ENCODE measurements around the gene RNH1.
A peak's percentile ranks its signal among the peaks of the same experiment; 100 is the strongest.

Gene RNH1

GRCh38 chr11:497565-498296, 9.3 kb downstream of the RNH1 start:
- peak; percentile 47 for DNase-seq

GRCh38 chr11:496834-497564, 10.0 kb downstream of the RNH1 start:
- peak; percentile 65 for DNase-seq

GRCh38 chr11:495537-495931, 11.5 kb downstream of the RNH1 start:
- no peak for DNase-seq

- peak; percentile 41 for DNase-seq
These were observed 12.1 kb downstream of the RNH1 start for GRCh38 chr11:494761-495536.

- peak; percentile 60 for DNase-seq
These were observed 14.4 kb downstream of the RNH1 start for GRCh38 chr11:492427-493226.

- no peak for DNase-seq
These were observed 15.7 kb downstream of the RNH1 start for GRCh38 chr11:491358-491757.

GRCh38 chr11:490930-491260, 16.1 kb downstream of the RNH1 start:
- no peak for DNase-seq

- DNase-seq: no peak
These were observed 16.7 kb downstream of the RNH1 start for GRCh38 chr11:490186-490929.

- DNase-seq: peak; percentile 38
These were observed 17.3 kb downstream of the RNH1 start for GRCh38 chr11:489610-490185.

- peak; percentile 80 for DNase-seq
These were observed 18.1 kb downstream of the RNH1 start for GRCh38 chr11:488992-489391.

- peak; percentile 39 for DNase-seq
These were observed 18.5 kb downstream of the RNH1 start for GRCh38 chr11:488579-488978.

- DNase-seq: no peak
These were observed 19.0 kb downstream of the RNH1 start for GRCh38 chr11:488062-488461.

- peak; percentile 42 for DNase-seq
These were observed 19.4 kb downstream of the RNH1 start for GRCh38 chr11:487571-488021.

- peak; percentile 34 for DNase-seq
These were observed 20.9 kb downstream of the RNH1 start for GRCh38 chr11:486189-486588.

- no peak for DNase-seq
These were observed 22.4 kb downstream of the RNH1 start for GRCh38 chr11:484616-485015.

- no peak for DNase-seq
These were observed 27.7 kb downstream of the RNH1 start for GRCh38 chr11:479311-479710.

GRCh38 chr11:477052-477715, 29.9 kb downstream of the RNH1 start:
- DNase-seq: no peak

- no peak for DNase-seq
These were observed 30.6 kb downstream of the RNH1 start for GRCh38 chr11:476416-476815.

- no peak for DNase-seq
These were observed 31.1 kb downstream of the RNH1 start for GRCh38 chr11:475941-476340.

GRCh38 chr11:474914-475506, 32.0 kb downstream of the RNH1 start:
- no peak for DNase-seq
